Esophagus squamous epithelium (tissue), 4 donors: ENCODE measurements around the gene RC3H1.

Source experiments
- POLR2A ChIP-seq, 4 donors: fragments of 450-650 bp; IDR thresholded peaks; one replicate each; pipeline ENCODE4 v1.6.1; 2017; ENCODE audit warnings: antibody characterized with exemption in 4 of 4, mild to moderate bottlenecking in 4 of 4, moderate library complexity in 3 of 4
- TF ChIP-seq, protein P1 (sequence below), 6 experiments: fragments of 450-650 bp in 4 of 6; fragments of 200-600 bp in 2 of 6; sonication (generic) in 2 of 6; IDR thresholded peaks; one replicate each; pipeline ENCODE4 v1.5.1; 2016 to 2019; ENCODE audit warnings: antibody characterized with exemption in 6 of 6, mild to moderate bottlenecking in 4 of 6, moderate library complexity in 4 of 6

DNA sequence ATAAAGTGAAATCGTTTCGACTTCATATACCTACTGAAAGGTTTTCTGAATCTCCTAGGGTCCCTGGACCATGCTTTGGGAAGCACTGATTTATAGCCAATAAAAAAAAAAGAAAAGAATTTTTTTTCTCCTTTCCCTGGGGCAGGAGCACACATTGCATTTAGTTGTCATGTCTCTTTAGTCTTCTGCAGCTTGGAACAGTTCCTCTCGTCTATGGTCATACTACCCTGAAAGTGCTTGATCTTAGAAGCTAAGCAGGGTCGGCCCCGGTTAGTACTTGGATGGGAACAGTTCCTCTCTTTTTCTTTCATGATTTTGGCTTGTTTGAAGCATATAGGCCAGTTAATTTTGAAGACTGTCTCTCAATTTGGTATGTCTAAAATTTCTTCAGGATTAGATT, 101.3 kb downstream of the RC3H1 start:
- TF ChIP-seq, protein P1, sequence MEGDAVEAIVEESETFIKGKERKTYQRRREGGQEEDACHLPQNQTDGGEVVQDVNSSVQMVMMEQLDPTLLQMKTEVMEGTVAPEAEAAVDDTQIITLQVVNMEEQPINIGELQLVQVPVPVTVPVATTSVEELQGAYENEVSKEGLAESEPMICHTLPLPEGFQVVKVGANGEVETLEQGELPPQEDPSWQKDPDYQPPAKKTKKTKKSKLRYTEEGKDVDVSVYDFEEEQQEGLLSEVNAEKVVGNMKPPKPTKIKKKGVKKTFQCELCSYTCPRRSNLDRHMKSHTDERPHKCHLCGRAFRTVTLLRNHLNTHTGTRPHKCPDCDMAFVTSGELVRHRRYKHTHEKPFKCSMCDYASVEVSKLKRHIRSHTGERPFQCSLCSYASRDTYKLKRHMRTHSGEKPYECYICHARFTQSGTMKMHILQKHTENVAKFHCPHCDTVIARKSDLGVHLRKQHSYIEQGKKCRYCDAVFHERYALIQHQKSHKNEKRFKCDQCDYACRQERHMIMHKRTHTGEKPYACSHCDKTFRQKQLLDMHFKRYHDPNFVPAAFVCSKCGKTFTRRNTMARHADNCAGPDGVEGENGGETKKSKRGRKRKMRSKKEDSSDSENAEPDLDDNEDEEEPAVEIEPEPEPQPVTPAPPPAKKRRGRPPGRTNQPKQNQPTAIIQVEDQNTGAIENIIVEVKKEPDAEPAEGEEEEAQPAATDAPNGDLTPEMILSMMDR (IDR thresholded peaks at IDR 0.05), result no peak
- TF ChIP-seq POLR2A (IDR thresholded peaks at IDR 0.05), result no peak
